Astrocyte (in vitro differentiated cells and primary cell): ENCODE data around the gene ZC3H12A.

Experiments used
- EZH2 ChIP-seq: IDR thresholded peaks from 2 replicates; pipeline ENCODE4 v1.6.1; 2012; ENCODE audit warnings: mild to moderate bottlenecking, low read length, inconsistent platforms; ENCODE audit not compliant: insufficient read depth
- TF ChIP-seq, protein P1 (sequence below): IDR thresholded peaks from 2 replicates; pipeline ENCODE4 v1.5.1; 2011; ENCODE audit warnings: low read depth, mild to moderate bottlenecking, inconsistent platforms, low read length, moderate library complexity; ENCODE audit not compliant: insufficient read depth

DNA sequence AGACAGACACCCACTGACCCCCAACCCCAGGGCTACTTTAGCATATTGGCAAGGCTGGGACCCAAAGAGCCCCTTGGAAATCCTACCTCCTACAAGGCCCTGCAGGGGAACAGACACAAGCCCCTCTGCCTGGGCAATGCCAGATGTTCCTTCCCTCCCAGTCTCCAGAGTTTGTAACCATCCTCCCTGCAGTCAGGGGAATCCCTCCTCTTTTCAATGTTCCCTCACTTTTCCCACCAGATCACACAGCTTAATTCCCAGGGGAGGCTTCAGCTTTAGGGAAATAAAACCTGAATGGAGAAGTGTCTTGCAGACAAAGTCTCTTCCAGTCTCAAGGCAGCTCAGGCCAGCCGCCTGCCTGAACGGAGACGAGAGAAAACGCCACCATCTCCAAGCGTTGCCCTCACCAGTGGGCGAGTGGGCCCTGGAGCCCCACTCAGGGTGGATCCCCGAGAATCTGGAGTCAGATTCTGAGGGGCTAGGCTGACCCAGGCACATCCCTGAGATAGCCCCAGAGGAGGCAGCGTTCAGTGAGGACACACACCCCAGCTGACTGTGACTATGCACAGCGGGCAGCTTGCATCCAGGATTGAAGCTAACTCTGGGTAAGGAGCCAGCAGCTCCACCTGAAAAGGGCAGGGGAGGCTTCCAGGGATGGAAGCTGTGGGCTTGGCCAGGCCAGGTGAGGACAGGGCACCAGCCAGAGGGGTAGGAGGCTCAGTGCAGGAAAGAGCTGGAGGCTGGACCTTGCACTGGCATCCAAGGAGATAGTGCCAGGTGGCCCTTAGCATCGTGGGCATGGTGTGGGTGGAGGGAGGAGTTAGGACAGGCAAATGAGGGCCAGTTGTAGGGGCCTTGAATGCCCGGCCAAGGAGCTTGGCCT, 44.0 kb upstream of the ZC3H12A start:
- TF ChIP-seq, protein P1, sequence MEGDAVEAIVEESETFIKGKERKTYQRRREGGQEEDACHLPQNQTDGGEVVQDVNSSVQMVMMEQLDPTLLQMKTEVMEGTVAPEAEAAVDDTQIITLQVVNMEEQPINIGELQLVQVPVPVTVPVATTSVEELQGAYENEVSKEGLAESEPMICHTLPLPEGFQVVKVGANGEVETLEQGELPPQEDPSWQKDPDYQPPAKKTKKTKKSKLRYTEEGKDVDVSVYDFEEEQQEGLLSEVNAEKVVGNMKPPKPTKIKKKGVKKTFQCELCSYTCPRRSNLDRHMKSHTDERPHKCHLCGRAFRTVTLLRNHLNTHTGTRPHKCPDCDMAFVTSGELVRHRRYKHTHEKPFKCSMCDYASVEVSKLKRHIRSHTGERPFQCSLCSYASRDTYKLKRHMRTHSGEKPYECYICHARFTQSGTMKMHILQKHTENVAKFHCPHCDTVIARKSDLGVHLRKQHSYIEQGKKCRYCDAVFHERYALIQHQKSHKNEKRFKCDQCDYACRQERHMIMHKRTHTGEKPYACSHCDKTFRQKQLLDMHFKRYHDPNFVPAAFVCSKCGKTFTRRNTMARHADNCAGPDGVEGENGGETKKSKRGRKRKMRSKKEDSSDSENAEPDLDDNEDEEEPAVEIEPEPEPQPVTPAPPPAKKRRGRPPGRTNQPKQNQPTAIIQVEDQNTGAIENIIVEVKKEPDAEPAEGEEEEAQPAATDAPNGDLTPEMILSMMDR, result no peak
- no peak for TF ChIP-seq EZH2
